ENCODE results near the gene GAPVD1.

DNA sequence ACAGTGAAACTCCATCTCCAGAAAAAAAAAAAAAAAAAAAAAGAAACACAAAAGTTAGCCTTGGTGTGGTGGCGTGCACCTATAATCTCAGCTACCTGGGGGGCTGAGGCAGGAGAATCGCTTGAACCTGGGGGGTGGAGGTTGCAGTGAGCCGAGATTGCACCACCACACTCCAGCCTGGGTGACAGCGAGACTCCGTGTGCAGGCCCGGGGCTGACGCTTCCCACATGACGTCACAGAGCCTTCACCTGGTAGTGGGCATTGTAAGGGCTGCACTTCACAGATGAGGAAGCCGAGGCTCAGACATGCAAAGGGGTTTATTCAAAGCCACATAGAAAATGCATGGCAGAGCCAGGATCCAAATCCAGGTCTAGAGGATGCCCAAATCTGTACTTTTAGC lies 114.2 kb downstream of the GAPVD1 start:
- TF ChIP-seq CTCF (IDR thresholded peaks at IDR 0.05) (no peak), POLR2A (IDR thresholded peaks at IDR 0.05) (no peak)
